Dendritic cell treated with granulocyte-macrophage colony-stimulating factor and Interleukin-4, amounts not matched to agents 40 ng/mL and 50 ng/mL, for 4 days (primary cell): ENCODE results near the gene PADI2.

Experiments
- H3K27ac Mint-ChIP-seq: one replicate; pipeline ENCODE4 v1.8.0; 2022; ENCODE audit warnings: mild to moderate bottlenecking, mixed read lengths
- H3K27me3 Mint-ChIP-seq: one replicate; pipeline ENCODE4 v1.8.0; 2022; ENCODE audit warnings: mild to moderate bottlenecking, mixed read lengths
- H3K36me3 Mint-ChIP-seq: one replicate; pipeline ENCODE4 v1.8.0; 2022; ENCODE audit warnings: low read depth, mixed read lengths
- H3K4me1 Mint-ChIP-seq: one replicate; pipeline ENCODE4 v1.8.0; 2022; ENCODE audit warnings: low read depth, mixed read lengths
- H3K4me3 Mint-ChIP-seq: one replicate; pipeline ENCODE4 v1.8.0; 2022; ENCODE audit warnings: mild to moderate bottlenecking, moderate library complexity, mixed read lengths
- H3K9me3 Mint-ChIP-seq: one replicate; pipeline ENCODE4 v1.8.0; 2022; ENCODE audit warnings: mixed read lengths
- intact Hi-C: fragments of 100-400 bp; cut with micrococcal nuclease; formaldehyde crosslinking; loops from one replicate; pipeline ENCODE4 v1.15.0; 2022

The PADI2 gene

DNA sequence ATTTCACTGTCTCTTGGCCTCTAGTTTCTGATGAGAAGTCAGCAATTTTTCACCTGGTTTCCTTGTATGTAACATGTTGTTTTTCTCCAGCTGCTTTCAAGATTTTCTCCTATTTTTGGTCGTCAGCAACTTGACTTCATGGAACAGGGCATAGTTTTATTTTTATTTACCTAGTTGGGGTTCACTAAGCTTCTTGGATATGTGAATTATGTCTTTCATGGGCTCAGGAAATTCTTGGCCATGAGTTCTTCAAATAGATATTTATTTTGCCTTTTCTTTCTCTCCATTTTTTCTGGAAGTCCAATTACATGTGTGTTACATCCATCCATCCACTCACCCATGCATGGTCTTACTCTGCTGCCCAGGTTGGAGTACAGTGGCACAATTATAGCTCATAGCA lies 79.1 kb downstream of the PADI2 start:
- Mint-ChIP-seq H3K27ac (peak overlapping the region; percentile 39), H3K4me3 (no peak overlapping the region), H3K36me3 (peaks cover 85% of the 10 kb centered on the region), H3K27me3 (no peaks in the 10 kb centered on the region), H3K9me3 (no peaks in the 10 kb centered on the region), H3K4me1 (peaks cover 35% of the 10 kb centered on the region)
- intact Hi-C loops, result no loop called here

DNA sequence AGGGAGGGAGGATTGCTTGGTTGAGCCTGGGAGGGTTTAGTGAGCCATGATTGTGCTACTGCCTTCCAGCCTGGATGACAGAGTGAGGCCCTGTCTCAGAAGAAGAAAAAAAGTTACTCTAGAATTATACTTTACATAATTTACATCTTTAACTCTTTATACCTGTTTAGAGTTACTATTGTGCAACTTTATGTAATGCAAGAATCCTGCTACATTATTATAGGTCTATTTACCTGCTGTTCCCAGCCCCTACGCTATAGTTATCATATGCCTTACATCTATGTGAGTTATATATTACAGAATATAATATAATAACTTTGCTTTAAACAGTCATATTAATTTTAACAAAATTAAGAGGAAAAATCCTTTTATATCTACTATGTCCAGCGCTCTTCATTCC lies 79.7 kb downstream of the PADI2 start:
- Mint-ChIP-seq H3K27ac (no peak overlapping the region), H3K27me3 (no peaks in the 10 kb centered on the region), H3K9me3 (no peaks in the 10 kb centered on the region), H3K4me1 (peaks cover 34% of the 10 kb centered on the region), H3K36me3 (peaks cover 86% of the 10 kb centered on the region), H3K4me3 (no peak overlapping the region)
- intact Hi-C loops, result no loop called here

DNA sequence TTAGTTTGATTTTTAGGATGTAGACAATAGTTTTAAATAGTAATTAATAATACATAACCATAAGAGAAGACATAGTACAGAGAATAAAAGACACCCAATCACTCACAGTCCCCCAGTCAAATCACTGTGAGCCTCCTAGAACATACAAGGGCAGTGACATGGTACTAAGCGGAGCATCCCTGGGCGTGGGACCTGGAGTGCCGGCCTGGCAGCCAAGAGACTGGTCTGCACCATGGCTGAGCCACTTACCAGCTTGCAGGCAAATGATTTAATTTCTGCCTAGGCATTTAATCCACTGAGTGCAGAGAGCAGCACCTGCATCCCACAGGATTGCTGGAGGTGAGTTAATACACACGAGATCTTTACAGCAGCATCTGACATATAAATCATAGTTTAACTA lies 85.8 kb downstream of the PADI2 start:
- no peak overlapping the region for H3K27ac Mint-ChIP-seq

DNA sequence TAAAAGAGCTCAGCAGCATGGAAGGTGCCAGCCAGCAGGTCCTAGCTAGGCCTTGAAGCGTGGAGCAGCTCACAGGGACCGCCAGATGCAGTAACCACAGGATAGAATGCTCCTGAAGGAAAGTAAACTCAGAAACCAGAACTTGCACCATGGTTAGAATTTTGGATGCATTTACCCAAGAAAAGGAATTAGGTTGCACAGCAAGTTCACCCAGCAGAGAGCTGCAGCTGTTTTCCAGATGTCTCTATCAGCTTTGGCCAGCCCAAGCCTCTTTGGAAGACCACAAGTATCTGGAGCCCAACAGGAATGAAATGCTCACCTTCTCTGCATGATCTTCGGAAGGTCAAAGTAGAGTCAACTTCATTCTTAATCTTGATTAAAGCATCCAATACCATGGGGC lies 86.5 kb downstream of the PADI2 start:
- Mint-ChIP-seq H3K27ac (no peak overlapping the region), H3K9me3 (no peaks in the 10 kb centered on the region), H3K27me3 (no peaks in the 10 kb centered on the region), H3K4me1 (peaks cover 23% of the 10 kb centered on the region), H3K36me3 (peaks cover 88% of the 10 kb centered on the region), H3K4me3 (no peak overlapping the region)
- intact Hi-C loops, result no loop called here

More for the DNA sequence above, 85.8 kb downstream of the PADI2 start:
- no peaks in the 10 kb centered on the region for H3K9me3 Mint-ChIP-seq
- H3K36me3 Mint-ChIP-seq, result peaks cover 88% of the 10 kb centered on the region
- no peak overlapping the region for H3K4me3 Mint-ChIP-seq
- intact Hi-C loops, result no loop called here
- no peaks in the 10 kb centered on the region for H3K27me3 Mint-ChIP-seq
- peaks cover 23% of the 10 kb centered on the region for H3K4me1 Mint-ChIP-seq

DNA sequence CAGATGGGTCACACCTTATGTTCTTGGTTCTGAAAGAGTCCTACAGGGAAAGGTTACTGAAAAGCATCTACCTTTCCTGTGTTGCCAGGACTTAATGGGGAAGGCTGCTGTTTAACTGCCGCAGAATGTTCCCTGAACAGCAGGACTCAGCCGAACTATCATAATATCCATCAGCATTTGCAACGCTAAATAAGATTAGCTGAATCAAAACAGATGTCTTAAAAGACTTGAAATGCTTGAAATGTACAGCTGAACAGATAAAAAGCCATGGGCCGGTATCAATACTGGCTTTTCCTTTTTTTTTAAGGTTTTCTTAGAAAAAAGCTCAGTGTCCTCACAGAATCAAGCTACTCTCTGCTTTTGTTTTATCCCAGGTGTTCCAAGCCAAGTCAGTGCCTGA lies 87.8 kb downstream of the PADI2 start:
- no peak overlapping the region for H3K4me3 Mint-ChIP-seq
- H3K27me3 Mint-ChIP-seq, result no peaks in the 10 kb centered on the region
- H3K9me3 Mint-ChIP-seq, result no peaks in the 10 kb centered on the region
- H3K4me1 Mint-ChIP-seq, result peaks cover 30% of the 10 kb centered on the region
- H3K36me3 Mint-ChIP-seq, result peaks cover 90% of the 10 kb centered on the region
- H3K27ac Mint-ChIP-seq, result no peak overlapping the region
- intact Hi-C loops, result no loop called here

DNA sequence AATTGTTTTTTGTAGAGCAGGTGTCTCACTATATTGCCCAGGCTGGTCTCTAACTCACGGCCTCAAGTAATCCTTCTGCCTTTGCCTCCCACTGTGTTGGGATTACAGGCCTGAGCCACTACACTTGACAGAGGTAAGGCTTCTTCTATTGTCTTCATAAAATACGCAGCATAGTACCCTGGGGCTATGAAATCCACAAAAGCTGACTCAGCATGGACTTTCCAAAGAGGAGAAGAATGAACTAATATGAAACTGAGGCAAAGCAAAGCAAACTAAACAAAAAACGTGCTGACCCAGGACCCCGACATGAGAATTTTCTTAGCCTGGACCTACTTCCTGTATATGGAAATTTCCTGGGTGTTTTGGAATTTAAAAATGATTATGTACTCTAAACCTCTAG lies 89.0 kb downstream of the PADI2 start:
- peaks cover 94% of the 10 kb centered on the region for H3K36me3 Mint-ChIP-seq
- no peak overlapping the region for H3K4me3 Mint-ChIP-seq
- H3K9me3 Mint-ChIP-seq, result no peaks in the 10 kb centered on the region
- peaks cover 30% of the 10 kb centered on the region for H3K4me1 Mint-ChIP-seq
- no peaks in the 10 kb centered on the region for H3K27me3 Mint-ChIP-seq
- intact Hi-C loops, result no loop called here
- H3K27ac Mint-ChIP-seq, result peak overlapping the region; percentile 74

DNA sequence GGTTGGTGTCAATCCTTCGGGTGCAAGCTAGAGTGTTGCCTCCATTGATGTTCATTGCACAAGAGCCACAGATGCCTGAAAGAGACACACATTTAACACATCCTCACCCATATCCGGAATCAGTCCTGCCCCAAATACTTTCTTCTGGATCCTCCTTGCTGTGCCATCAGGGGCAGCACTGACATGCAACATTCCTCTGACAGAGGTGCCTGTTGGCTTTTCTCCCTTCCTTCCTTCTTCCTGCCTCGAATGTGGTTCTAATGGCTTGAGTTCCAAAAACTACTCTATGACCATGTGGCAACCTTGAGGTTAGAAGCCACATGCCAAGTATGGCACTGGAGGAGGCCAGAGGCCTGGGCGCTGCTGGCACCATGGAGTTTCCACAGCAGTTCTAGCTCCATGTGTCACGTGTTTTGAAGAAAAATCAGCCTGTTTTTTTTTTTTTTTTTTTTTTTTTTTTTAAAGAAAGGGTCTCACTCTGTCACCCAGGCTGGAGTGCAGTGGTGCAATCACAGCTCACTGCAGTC lies 90.5 kb downstream of the PADI2 start:
- H3K27me3 Mint-ChIP-seq, result no peaks in the 10 kb centered on the region
- intact Hi-C loops, result no loop called here
- no peak overlapping the region for H3K4me3 Mint-ChIP-seq
- peaks cover 41% of the 10 kb centered on the region for H3K4me1 Mint-ChIP-seq
- H3K36me3 Mint-ChIP-seq, result peaks cover 93% of the 10 kb centered on the region
- no peaks in the 10 kb centered on the region for H3K9me3 Mint-ChIP-seq
- peak overlapping the region; percentile 74 for H3K27ac Mint-ChIP-seq

DNA sequence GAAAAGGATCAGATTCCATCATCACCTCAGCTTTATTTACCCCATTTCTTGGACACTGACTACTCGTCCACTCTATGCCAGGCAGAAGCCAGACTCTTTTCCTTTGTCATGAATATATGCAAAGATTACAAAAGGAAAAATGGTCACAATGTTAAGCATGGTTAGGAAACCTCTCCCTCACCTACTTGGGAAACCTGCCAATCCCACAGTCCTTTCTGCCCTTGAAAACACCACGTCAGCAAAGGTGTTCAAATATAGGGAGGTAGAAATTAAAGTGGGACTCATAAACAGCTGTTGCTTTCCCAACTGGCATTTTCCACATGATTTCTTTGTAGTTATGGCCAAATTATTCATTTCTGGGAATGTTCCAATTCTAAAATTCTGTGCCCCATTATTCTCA lies 91.4 kb downstream of the PADI2 start:
- Mint-ChIP-seq H3K4me3 (no peak overlapping the region), H3K9me3 (no peaks in the 10 kb centered on the region), H3K4me1 (peaks cover 49% of the 10 kb centered on the region), H3K36me3 (peaks cover 94% of the 10 kb centered on the region), H3K27me3 (no peaks in the 10 kb centered on the region), H3K27ac (peak overlapping the region; percentile 74)
- intact Hi-C loops, result loop anchor here (2.0 kb wide), 1 partner anchor 15 kb away; no protein-coding TSS in a partner anchor

DNA sequence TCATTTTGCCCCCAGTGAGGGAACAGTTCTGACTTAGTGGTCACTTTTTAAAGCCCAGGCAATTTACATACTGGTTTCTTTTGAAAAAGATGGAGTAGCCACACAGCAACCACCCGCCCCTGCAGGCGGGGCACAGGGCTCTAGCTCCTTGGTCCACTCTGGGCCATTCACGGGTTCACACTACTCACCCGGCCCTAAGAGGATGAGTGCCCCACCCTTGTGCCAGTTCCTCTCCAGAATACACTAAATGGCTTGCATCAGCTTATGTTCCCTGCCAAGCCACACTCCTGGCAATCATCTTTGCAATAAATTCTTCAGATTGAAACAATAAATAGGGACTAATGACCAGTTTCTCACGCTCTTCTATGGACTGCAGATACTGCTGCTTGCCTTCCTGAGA lies 91.8 kb downstream of the PADI2 start:
- Mint-ChIP-seq H3K4me1 (peaks cover 53% of the 10 kb centered on the region), H3K27me3 (no peaks in the 10 kb centered on the region)
- intact Hi-C loops, result loop anchor here (2.0 kb wide), 1 partner anchor 15 kb away; no protein-coding TSS in a partner anchor

DNA sequence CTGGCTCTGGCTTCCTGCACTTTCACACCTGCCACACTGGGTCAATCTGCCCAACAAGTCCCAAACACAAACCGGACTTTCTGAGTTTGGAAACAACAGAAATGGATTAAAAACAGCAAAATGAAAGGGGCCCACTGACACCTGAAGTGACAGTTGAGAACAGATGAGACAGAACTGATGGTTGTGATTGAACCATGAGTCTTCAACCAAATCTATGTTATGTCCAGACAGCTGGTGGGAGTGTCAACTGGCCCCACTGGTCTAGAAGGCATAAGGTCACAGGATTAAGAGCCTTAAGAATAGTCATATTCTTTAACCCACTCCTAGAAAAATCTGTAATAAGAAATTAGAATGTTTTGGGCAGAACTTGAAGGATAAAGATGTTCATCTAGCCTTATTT lies 94.5 kb downstream of the PADI2 start:
- H3K36me3 Mint-ChIP-seq, result peaks cover 95% of the 10 kb centered on the region
- H3K27ac Mint-ChIP-seq, result peak overlapping the region; percentile 67
- no peak overlapping the region for H3K4me3 Mint-ChIP-seq
- H3K4me1 Mint-ChIP-seq, result peaks cover 52% of the 10 kb centered on the region
- H3K27me3 Mint-ChIP-seq, result no peaks in the 10 kb centered on the region
- no peaks in the 10 kb centered on the region for H3K9me3 Mint-ChIP-seq
- intact Hi-C loops, result no loop called here

More for the DNA sequence above, 91.8 kb downstream of the PADI2 start:
- H3K36me3 Mint-ChIP-seq, result peaks cover 94% of the 10 kb centered on the region
- no peaks in the 10 kb centered on the region for H3K9me3 Mint-ChIP-seq
- peak overlapping the region; percentile 74 for H3K27ac Mint-ChIP-seq
- no peak overlapping the region for H3K4me3 Mint-ChIP-seq

DNA sequence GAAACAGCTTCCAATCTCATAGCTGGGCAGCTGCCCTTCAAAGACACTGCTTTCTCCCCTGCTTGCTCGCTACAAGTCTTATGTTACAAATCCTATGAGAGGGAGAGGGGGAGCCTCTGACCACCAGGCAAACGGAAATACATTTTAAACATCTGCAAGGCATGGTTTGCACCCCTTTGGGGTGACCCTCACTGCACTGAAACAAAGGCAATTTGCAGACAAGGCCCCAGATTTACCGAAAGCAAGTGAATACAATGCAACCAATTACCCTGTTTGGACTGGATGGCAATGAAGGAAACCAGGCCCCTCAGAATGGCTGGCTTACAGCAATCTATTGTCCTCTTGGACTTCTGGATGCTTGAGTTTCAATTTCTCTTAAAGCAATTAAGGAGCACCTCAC lies 95.7 kb downstream of the PADI2 start:
- Mint-ChIP-seq H3K9me3 (no peaks in the 10 kb centered on the region), H3K36me3 (peaks cover 95% of the 10 kb centered on the region), H3K4me1 (peaks cover 49% of the 10 kb centered on the region), H3K27ac (peak overlapping the region; percentile 67), H3K27me3 (no peaks in the 10 kb centered on the region), H3K4me3 (no peak overlapping the region)
- intact Hi-C loops, result no loop called here

DNA sequence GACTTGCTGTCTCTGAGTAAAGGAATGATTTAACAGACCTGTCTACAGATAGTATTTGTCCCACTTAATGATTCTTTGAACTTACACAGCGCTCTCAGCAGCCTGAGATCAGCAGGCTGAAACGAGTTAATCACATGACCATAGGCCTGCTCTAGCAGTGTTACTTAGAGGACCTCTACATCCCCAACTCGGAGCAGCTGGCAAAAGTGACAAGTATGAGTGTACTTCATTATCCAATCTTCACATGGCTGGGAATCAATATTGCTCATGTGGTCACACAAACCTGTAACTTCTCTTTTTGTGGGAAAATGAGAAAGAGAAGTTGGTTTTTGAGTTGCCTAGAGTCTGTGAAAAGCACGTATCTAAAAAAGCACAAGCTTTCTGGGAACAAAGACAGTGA lies 96.1 kb downstream of the PADI2 start:
- Mint-ChIP-seq H3K27ac (peak overlapping the region; percentile 67), H3K4me1 (peaks cover 45% of the 10 kb centered on the region), H3K4me3 (no peak overlapping the region), H3K36me3 (peaks cover 95% of the 10 kb centered on the region), H3K9me3 (no peaks in the 10 kb centered on the region), H3K27me3 (no peaks in the 10 kb centered on the region)
- intact Hi-C loops, result no loop called here

DNA sequence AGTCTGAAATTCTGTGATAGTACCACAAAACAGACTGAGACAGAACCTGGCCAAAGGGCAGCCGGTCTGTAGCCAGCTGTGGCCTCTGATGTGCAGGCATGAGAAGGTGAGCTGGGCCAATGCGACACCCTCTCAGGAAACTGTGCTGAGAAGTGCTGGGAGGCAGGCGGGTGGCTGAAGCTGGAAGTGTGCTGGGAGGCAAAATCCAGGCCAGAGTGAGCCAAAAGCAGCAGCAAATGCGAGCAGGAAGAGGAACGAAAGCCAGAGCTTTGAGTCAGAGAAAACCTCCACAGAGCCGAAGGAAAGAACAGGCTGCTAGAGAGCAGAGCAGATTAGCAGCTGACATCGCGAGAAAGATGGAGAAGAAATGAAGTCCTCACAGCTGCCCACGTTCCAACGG lies 97.4 kb downstream of the PADI2 start:
- H3K27me3 Mint-ChIP-seq, result no peaks in the 10 kb centered on the region
- intact Hi-C loops, result no loop called here

DNA sequence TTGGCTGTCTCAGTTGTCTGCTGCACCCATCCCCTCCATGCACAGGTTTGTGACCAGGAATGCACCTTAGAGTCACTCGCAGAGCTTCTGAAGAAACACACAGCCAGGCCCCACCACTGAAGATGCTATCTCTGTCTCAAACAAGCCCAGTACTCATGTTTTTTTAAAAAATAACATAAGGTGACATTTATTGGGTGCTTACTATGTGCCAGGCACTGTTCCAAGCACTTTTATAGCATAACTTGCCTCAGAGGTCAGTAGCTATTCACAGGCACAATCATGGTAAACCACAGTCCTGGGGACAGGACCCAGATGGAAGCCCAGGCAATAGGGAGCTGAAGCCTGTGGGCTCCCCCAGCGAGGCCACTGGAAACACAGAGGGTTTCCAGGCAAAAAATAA lies 98.7 kb downstream of the PADI2 start:
- Mint-ChIP-seq H3K4me3 (no peak overlapping the region), H3K9me3 (no peaks in the 10 kb centered on the region), H3K27me3 (no peaks in the 10 kb centered on the region), H3K4me1 (peaks cover 31% of the 10 kb centered on the region), H3K36me3 (peaks cover 84% of the 10 kb centered on the region), H3K27ac (no peak overlapping the region)
- intact Hi-C loops, result no loop called here

More for the DNA sequence above, 97.4 kb downstream of the PADI2 start:
- peak overlapping the region; percentile 45 for H3K27ac Mint-ChIP-seq
- H3K9me3 Mint-ChIP-seq, result no peaks in the 10 kb centered on the region
- H3K36me3 Mint-ChIP-seq, result peaks cover 91% of the 10 kb centered on the region
- H3K4me1 Mint-ChIP-seq, result peaks cover 33% of the 10 kb centered on the region
- no peak overlapping the region for H3K4me3 Mint-ChIP-seq

DNA sequence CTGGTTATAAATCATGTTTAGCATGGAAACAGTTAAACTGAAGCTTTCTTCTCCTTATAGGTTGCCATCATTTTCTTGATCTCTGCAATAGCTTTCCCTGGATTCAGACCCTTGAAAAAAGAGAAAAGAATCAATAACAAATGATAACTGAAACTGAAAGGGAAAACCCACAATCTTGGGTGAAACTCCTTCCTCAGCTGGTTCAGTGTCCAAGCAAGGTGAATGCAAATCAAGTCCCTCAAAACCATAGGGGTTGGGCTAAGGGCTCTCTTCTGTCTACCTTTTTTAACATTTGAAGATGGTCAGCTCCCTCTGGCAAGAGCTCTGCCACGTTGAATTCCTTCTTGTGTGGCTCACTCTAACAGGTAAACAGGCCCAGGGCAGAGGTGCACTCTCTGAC lies 100.4 kb downstream of the PADI2 start:
- intact Hi-C loops, result no loop called here
- peaks cover 31% of the 10 kb centered on the region for H3K4me1 Mint-ChIP-seq

More for the DNA sequence above, 100.4 kb downstream of the PADI2 start:
- peaks cover 71% of the 10 kb centered on the region for H3K36me3 Mint-ChIP-seq
- no peak overlapping the region for H3K4me3 Mint-ChIP-seq
- H3K27ac Mint-ChIP-seq, result no peak overlapping the region
- no peaks in the 10 kb centered on the region for H3K27me3 Mint-ChIP-seq
- H3K9me3 Mint-ChIP-seq, result no peaks in the 10 kb centered on the region
